ENCODE measurements around the gene LCA5L. TPM values are rescaled to one million over a fixed set of nuclear protein-coding genes. Genes with fewer than 3 reads are reported as not detected.

Gene LCA5L
- total and polyA plus RNA-seq, 2 of the 13 experiments (the other 11 are each of a cell fraction or from before 2014, with no cell fraction given): 0.13 to 0.55 TPM

- TF ChIP-seq THAP9 (CRISPR knock-in tag; IDR thresholded peaks at IDR 0.05; ENCODE audit: borderline replicate concordance): no peak
- TF ChIP-seq ZNF687 (CRISPR knock-in tag; IDR thresholded peaks at IDR 0.05): peak; percentile 87
- peak; percentile 77 for TF ChIP-seq GABPB1 (CRISPR knock-in tag; IDR thresholded peaks at IDR 0.05)
- peak; percentile 55; the same call in 1 of the 2 replicates for TF ChIP-seq KDM2A (CRISPR knock-in tag; IDR thresholded peaks at IDR 0.05; ENCODE audit: borderline replicate concordance, low read depth)
- TF ChIP-seq ZNF430 (CRISPR knock-in tag; IDR thresholded peaks at IDR 0.05): no peak; the same call in 1 of the 2 replicates
- TF ChIP-seq ZNF331 (CRISPR knock-in tag; IDR thresholded peaks at IDR 0.05): peak; percentile 53; the same call in 1 of the 2 replicates
- no peak for TF ChIP-seq KLF6 (CRISPR knock-in tag; IDR thresholded peaks at IDR 0.05)
- TF ChIP-seq ZBTB43 (CRISPR knock-in tag; conservative IDR thresholded peaks at IDR 0.05): 0 out of 2 replicates have a peak, but pooled peaks have one; percentile 47
- no peak for TF ChIP-seq ZNF280B (CRISPR knock-in tag; IDR thresholded peaks at IDR 0.05; ENCODE audit: borderline replicate concordance)
- TF ChIP-seq ZKSCAN5 (CRISPR knock-in tag; IDR thresholded peaks at IDR 0.05): no peak
- TF ChIP-seq ARNTL (CRISPR knock-in tag; IDR thresholded peaks at IDR 0.05): no peak
- peak; percentile 62 for TF ChIP-seq ZFY (CRISPR knock-in tag; IDR thresholded peaks at IDR 0.05)
- TF ChIP-seq SNAPC2 (CRISPR knock-in tag; IDR thresholded peaks at IDR 0.05): no peak
- TF ChIP-seq HNF1B (CRISPR knock-in tag; IDR thresholded peaks at IDR 0.05): peak; percentile 66
These were observed 65.3 kb downstream of the LCA5L start (continued) for GRCh38 chr21:39379986-39380891.
